ENCODE data around the gene MYBBP1A. TPM values are rescaled to one million over a fixed set of nuclear protein-coding genes. Genes with fewer than 3 reads are reported as not detected.

Gene MYBBP1A
- total RNA-seq, 4 donors from 2014 or later = 42.5 to 60.2 (median 48.9) TPM

DNA sequence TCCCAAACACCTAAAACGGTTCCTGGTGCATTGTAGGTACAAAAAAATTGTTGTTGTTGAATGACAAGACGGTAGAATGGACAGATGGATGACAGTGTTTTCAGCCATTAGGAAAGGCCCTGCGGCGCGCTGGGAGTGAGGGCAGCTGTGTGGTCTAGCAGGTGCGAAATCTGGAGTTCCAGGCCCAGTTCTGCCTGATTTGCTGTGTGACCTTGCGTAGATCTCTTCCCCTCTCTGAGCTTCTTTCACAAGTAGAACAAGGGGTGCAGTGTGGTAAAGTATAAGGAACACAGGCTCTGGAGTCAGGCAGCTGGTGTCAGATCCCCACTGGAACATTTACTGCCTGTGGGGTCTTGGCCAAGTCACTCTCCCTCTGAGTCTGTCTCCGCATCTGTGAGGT, 31.2 kb downstream of the MYBBP1A start:
- H3K4me3 ChIP-seq = no peak overlapping the region
- ATAC-seq = no peak
- peaks cover 0 to 8% of the 10 kb centered on the region in 2 donors for H3K4me1 ChIP-seq
- no peaks in the 10 kb centered on the region for H3K9me3 ChIP-seq
- TF ChIP-seq POLR2A (IDR thresholded peaks at IDR 0.05) = no peak
- TF ChIP-seq CTCF (IDR thresholded peaks at IDR 0.05 in 4 of 5, conservative IDR thresholded peaks at IDR 0.05 in 1 of 5) = no peak
- no peak for DNase-seq
- in situ Hi-C loops (cut with MboI; ENCODE audit: low sequenced_read_pairs in 4 of 4) (no loop called here), intact Hi-C loops (cut with DNase I; ENCODE audit: low total_unique reads) (no loop called here)
- H3K36me3 ChIP-seq = no peaks in the 10 kb centered on the region
- H3K27ac ChIP-seq = peak overlapping the region in 3 of 4 donors; percentile 56 to 75 (median 74)
- no peaks in the 10 kb centered on the region for H3K27me3 ChIP-seq

- peak overlapping the region; percentile 53 to 82 (median 74) for H3K27ac ChIP-seq
- H3K9me3 ChIP-seq = no peaks in the 10 kb centered on the region
- no peaks in the 10 kb centered on the region for H3K27me3 ChIP-seq
- TF ChIP-seq CTCF (IDR thresholded peaks at IDR 0.05 in 4 of 5, conservative IDR thresholded peaks at IDR 0.05 in 1 of 5) = no peak
- TF ChIP-seq POLR2A (IDR thresholded peaks at IDR 0.05) = no peak
- no peaks in the 10 kb centered on the region for H3K36me3 ChIP-seq
- peak; percentile 30 to 61 for ATAC-seq
- DNase-seq = no peak
- in situ Hi-C loops (cut with MboI; ENCODE audit: low sequenced_read_pairs in 4 of 4) = no loop called here
- no peak overlapping the region for H3K4me3 ChIP-seq
- intact Hi-C loops (cut with DNase I; ENCODE audit: low total_unique reads) = no loop called here
- peaks cover 0 to 8% of the 10 kb centered on the region in 2 donors for H3K4me1 ChIP-seq
Measured at GRCh38 chr17:4522661-4523060, 32.5 kb downstream of the MYBBP1A start.

DNA sequence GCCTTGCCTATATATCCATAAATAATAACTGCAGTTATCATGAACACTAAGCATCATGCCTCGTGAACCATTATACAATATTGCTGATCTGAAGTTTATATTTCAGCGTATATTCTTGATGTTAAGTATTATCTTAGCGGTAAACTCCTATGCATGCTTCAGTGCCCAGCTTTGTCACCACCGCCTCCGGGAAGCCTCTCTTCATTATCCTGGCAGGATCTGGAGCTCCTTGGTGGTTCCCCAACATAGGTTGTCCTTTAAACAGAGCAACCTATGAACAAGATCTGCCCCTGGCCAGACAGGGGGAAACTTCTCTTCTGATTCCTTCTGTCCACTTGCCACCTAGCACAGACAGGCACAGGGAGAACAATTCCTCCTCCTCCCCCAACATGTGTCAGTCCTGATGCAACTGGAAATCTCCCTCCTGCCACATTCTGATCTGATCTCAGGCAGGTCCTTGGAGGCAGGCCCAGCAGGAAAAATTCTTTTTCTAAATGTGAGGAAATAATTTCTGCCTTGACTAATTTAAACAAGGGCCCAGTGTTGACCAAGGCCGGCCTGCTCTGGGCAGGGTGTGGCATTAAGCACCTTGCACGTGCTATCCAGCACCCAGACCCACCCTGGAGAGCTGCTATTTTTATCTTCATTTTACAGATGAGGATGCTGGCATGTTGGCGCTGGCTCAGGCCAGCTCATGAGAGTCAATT, 34.1 kb downstream of the MYBBP1A start:
- in situ Hi-C loops (cut with MboI; ENCODE audit: low sequenced_read_pairs in 4 of 4) (no loop called here), intact Hi-C loops (cut with DNase I; ENCODE audit: low total_unique reads) (no loop called here)
- DNase-seq = no peak
- H3K4me1 ChIP-seq = peaks cover 0 to 2% of the 10 kb centered on the region in 2 donors
- no peaks in the 10 kb centered on the region for H3K27me3 ChIP-seq
- ATAC-seq = peak in 1 of 2 donors; percentile 34
- H3K27ac ChIP-seq = peak overlapping the region; percentile 53 to 82 (median 74)
- TF ChIP-seq CTCF (IDR thresholded peaks at IDR 0.05 in 4 of 5, conservative IDR thresholded peaks at IDR 0.05 in 1 of 5) = no peak
- no peak for TF ChIP-seq POLR2A (IDR thresholded peaks at IDR 0.05)
- no peak overlapping the region for H3K4me3 ChIP-seq
- H3K9me3 ChIP-seq = no peaks in the 10 kb centered on the region
- no peaks in the 10 kb centered on the region for H3K36me3 ChIP-seq

- TF ChIP-seq CTCF (IDR thresholded peaks at IDR 0.05 in 4 of 5, conservative IDR thresholded peaks at IDR 0.05 in 1 of 5) (no peak), POLR2A (IDR thresholded peaks at IDR 0.05) (no peak)
- no peaks in the 10 kb centered on the region for H3K9me3 ChIP-seq
- H3K27ac ChIP-seq = peak overlapping the region; percentile 53 to 82 (median 74)
- H3K4me3 ChIP-seq = no peak overlapping the region
- ATAC-seq = no peak
- no peaks in the 10 kb centered on the region for H3K36me3 ChIP-seq
- in situ Hi-C loops (cut with MboI; ENCODE audit: low sequenced_read_pairs in 4 of 4) (no loop called here), intact Hi-C loops (cut with DNase I; ENCODE audit: low total_unique reads) (no loop called here)
- DNase-seq = no peak
- H3K4me1 ChIP-seq = peaks cover 0 to 2% of the 10 kb centered on the region in 2 donors
- no peaks in the 10 kb centered on the region for H3K27me3 ChIP-seq
Measured at GRCh38 chr17:4520060-4520893, 34.9 kb downstream of the MYBBP1A start.
